Lower leg skin (tissue), 4 donors: ENCODE measurements around the gene MEIS2. TPM values are rescaled to one million over a fixed set of nuclear protein-coding genes. Genes with fewer than 3 reads are reported as not detected.

Experiments
- DNase-seq, 2 donors: peaks; one replicate each; pipeline ENCODE4 v3.0.0-alpha.2; 2019; ENCODE audit warnings: low spot score in 2 of 2
- H3K4me3 ChIP-seq: fragments of 200-600 bp; sonication (generic); 2 replicates; pipeline ENCODE4 v1.5.1; 2017; ENCODE audit warnings: mild to moderate bottlenecking, low read depth; ENCODE audit not compliant: poor library complexity, severe bottlenecking
- POLR2A ChIP-seq, 2 donors: fragments of 450-650 bp; IDR thresholded peaks; one replicate each; pipeline ENCODE4 v1.6.1; 2016 to 2017; ENCODE audit warnings: antibody characterized with exemption in 2 of 2, mild to moderate bottlenecking in 1 of 2, moderate library complexity in 1 of 2
- WGBS, 2 donors: methylation state at CpG; one replicate each; pipeline ENCODE4 v1.1.5; 2018; 5-methylcytosine and 5-hydroxymethylcytosine counted together
- intact Hi-C: fragments of 100-400 bp; cut with DNase I; formaldehyde crosslinking; loops from one replicate; pipeline ENCODE4 v1.15.0; 2023; ENCODE audit warnings: low total_unique reads
- total RNA-seq, 4 donors: library from RNA; depleted of rRNA; stranded (reverse); fragments of >200 nt; gene quantifications; one replicate each; pipeline ENCODE4 v1.1.0, GENCODE V29; 2016
- TF ChIP-seq, protein P1 (sequence below), 3 donors: fragments of 450-650 bp; IDR thresholded peaks; one replicate each; pipeline ENCODE4 v1.5.1; 2016; ENCODE audit warnings: antibody characterized with exemption in 3 of 3, mild to moderate bottlenecking in 3 of 3, moderate library complexity in 2 of 3

The MEIS2 gene
- total RNA-seq, 4 donors from 2014 or later, result 12.9 to 18.5 (median 15.8) TPM

- WGBS, 2 donors, result 89 to 92% methylated on average over 2 of the region's 2 CpGs
- intact Hi-C loops, result no loop called here
- no peak overlapping the region for H3K4me3 ChIP-seq
- no peak for DNase-seq
- TF ChIP-seq, protein P1, sequence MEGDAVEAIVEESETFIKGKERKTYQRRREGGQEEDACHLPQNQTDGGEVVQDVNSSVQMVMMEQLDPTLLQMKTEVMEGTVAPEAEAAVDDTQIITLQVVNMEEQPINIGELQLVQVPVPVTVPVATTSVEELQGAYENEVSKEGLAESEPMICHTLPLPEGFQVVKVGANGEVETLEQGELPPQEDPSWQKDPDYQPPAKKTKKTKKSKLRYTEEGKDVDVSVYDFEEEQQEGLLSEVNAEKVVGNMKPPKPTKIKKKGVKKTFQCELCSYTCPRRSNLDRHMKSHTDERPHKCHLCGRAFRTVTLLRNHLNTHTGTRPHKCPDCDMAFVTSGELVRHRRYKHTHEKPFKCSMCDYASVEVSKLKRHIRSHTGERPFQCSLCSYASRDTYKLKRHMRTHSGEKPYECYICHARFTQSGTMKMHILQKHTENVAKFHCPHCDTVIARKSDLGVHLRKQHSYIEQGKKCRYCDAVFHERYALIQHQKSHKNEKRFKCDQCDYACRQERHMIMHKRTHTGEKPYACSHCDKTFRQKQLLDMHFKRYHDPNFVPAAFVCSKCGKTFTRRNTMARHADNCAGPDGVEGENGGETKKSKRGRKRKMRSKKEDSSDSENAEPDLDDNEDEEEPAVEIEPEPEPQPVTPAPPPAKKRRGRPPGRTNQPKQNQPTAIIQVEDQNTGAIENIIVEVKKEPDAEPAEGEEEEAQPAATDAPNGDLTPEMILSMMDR (IDR thresholded peaks at IDR 0.05), result no peak
- no peak for TF ChIP-seq POLR2A (IDR thresholded peaks at IDR 0.05)
These were observed 4.7 kb upstream of the MEIS2 start for GRCh38 chr15:37105029-37105428.

DNA sequence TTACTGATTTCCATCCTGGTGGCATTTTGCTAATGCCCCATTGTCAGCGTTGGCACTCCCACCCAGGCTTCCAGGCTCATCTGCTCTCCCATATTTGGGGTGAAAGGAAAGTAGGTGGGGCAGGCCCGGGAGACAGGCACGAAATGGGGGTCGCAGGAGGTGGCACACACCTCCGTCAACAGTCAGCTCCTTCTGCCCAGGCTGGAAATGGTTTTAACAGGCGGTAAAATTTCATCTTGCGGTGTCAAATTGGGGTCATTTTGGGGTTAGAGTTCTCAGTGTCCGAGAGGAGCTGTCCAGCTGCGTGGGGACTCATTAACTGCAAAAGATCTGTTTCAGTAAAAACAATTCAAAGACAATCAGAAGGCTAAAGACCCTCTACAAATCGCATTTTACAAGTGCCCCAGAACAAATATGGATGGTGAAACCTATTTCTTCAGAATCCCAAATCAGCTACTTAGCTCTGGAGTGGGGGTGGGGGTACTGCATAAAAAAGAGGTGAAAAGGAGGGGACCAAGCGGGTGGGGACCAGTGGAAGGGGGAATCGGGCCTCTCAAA, 4.2 kb upstream of the MEIS2 start:
- no peak overlapping the region for H3K4me3 ChIP-seq
- TF ChIP-seq, protein P1 (IDR thresholded peaks at IDR 0.05), result no peak
- intact Hi-C loops, result no loop called here
- WGBS, 2 donors, result 76 to 78% methylated on average over 12 of the region's 12 CpGs
- no peak for DNase-seq

DNA sequence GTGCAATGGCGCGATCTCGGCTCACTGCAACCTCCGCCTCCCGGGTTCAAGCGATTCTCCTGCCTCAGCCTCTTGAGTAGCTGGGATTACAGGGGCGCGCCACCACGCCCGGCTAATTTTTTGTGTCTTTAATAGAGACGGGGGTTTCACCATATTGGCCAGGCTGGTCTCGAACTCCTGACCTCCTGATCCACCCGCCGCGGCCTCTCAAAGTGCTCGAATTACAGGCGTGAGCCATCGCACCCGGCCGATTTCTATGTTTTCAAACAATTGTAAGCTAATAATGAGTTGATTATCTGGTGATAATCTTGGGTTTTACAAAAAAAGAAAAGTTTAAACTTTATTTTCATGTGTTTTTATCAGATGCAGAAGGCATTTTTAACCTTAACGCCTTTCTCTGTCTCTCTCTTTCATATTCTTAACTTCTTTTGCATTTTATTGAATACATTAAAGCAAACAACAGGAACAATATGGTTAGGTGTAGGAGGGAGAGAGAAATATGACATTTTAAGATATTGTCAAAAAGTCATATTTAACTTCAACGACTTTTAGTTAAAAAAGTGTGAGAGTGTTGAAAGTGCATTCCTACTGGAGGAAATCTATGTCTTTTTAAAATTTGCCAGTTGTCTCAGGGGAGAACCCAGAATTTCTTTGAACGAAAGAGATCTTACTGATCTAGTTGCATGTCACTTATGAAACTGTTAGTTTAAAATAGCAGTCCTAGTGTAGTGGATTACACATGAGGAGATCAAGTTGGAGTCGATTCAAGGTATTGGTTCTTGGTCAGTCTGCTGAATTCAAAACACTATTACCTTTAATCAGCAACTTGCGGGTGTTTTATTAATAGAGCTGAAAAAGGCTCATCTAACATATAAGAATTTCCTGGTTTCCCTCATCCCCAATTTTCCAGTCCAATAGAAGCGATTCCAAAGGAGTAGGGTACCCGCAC, 3.4 kb upstream of the MEIS2 start:
- intact Hi-C loops, result no loop called here
- 85 to 87% methylated on average over 27 of the region's 27 CpGs for WGBS, 2 donors
- TF ChIP-seq POLR2A (IDR thresholded peaks at IDR 0.05), result no peak
- TF ChIP-seq, protein P1 (IDR thresholded peaks at IDR 0.05), result no peak
- no peak overlapping the region for H3K4me3 ChIP-seq
- no peak for DNase-seq

- 74 to 78% methylated on average over 2 of the region's 2 CpGs for WGBS, 2 donors
- DNase-seq, result no peak
- no peak for TF ChIP-seq POLR2A (IDR thresholded peaks at IDR 0.05)
- TF ChIP-seq, protein P1 (IDR thresholded peaks at IDR 0.05), result no peak
- no peak overlapping the region for H3K4me3 ChIP-seq
- intact Hi-C loops, result no loop called here
These were observed 2.8 kb upstream of the MEIS2 start for GRCh38 chr15:37103163-37103435.

DNA sequence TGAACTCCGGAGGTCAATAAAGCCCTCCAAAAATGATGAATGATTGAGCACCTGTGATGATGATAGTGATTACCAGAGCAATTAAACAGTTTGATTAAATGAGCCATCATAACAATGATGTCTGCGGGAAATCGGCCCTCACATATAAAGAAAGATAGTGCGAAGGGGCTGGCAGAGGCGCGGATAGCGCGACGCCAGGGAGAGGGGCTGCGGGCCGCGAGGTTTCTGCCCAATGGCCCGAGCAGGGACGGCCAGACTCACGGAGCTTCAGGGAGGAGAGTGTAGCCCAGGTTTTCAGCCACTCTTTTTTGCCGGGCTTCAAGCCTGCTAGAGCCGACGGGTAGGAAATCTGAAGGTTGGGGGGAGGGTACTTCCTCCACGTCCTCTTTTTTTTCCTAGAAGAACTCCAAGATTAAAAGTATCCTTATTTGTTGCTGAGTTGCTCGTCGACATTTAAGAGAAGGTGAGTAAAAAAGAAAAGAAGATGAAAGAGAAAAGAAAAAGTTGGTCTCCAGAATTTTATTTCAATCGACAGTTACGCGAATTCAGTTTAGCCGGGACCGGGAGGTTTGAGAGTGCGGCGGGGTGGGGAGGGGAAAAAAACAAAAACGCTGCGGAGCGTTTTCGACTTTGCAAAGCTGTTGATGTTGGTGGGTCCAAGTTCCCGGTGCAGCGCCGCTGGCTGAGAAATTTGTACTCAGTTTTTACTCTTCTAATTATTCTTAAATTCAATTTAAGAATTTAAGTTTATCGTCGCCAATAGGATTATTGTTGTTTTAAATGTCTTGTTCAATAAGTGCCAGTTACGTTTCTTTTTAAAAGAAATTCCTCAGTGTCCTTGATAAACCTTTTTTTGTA, 2.2 kb upstream of the MEIS2 start:
- DNase-seq, result no peak
- no peak for TF ChIP-seq POLR2A (IDR thresholded peaks at IDR 0.05)
- TF ChIP-seq, protein P1 (IDR thresholded peaks at IDR 0.05), result no peak
- intact Hi-C loops, result no loop called here
- 14 to 18% methylated on average over 38 of the region's 38 CpGs for WGBS, 2 donors
- H3K4me3 ChIP-seq, result peak overlapping the region; percentile 14
